ENCODE measurements around the gene B4GALT7. TPM values are rescaled to one million over a fixed set of nuclear protein-coding genes. Genes with fewer than 3 reads are reported as not detected.
"Not testable (repeated sequence)": the region's sequence is repeated elsewhere in the genome, so short reads cannot be mapped to it uniquely, and the experiment has no call there.

B4GALT7 gene, protein sequence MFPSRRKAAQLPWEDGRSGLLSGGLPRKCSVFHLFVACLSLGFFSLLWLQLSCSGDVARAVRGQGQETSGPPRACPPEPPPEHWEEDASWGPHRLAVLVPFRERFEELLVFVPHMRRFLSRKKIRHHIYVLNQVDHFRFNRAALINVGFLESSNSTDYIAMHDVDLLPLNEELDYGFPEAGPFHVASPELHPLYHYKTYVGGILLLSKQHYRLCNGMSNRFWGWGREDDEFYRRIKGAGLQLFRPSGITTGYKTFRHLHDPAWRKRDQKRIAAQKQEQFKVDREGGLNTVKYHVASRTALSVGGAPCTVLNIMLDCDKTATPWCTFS
- total RNA-seq, result 10 to 100 TPM; 26.6 to 42.8 TPM

- Mint-ChIP-seq H3K9me3 (no peaks in the 10 kb centered on the region), H3K4me1 (ENCODE audit: low read depth in 2 of 2) (peaks cover 26 to 36% of the 10 kb centered on the region in 2 donors), H3K27ac (peak within 1 kb of the TSS; percentile 95 to 99), H3K36me3 (peaks cover 17% of the 10 kb centered on the region), H3K27me3 (no peaks in the 10 kb centered on the region), H3K4me3 (peak within 1 kb of the TSS; percentile 100)
- ATAC-seq, result peak; percentile 96
- peak; percentile 87 for DNase-seq (ENCODE audit: low spot score)
Observed at GRCh38 chr5:177599731-177600507, at the start of gene B4GALT7. Gene B4GALT7, plus strand, starts transcription at chr5:177600132. Its CDS starts 79 bp downstream, at chr5:177600211.

- peak overlapping the region; percentile 55 for H3K4me3 Mint-ChIP-seq
- no peak for ATAC-seq
- H3K36me3 Mint-ChIP-seq, result peaks cover 6% of the 10 kb centered on the region
Observed at GRCh38 chr5:177552839-177553455, 47.0 kb upstream of the B4GALT7 start.

GRCh38 chr5:177553671-177554429, 46.1 kb upstream of the B4GALT7 start:
- Mint-ChIP-seq H3K27me3 (no peaks in the 10 kb centered on the region), H3K4me1 (ENCODE audit: low read depth in 2 of 2) (peaks cover 21 to 26% of the 10 kb centered on the region in 2 donors), H3K27ac (peak overlapping the region; percentile 80 to 94), H3K36me3 (peaks cover 6% of the 10 kb centered on the region), H3K9me3 (no peaks in the 10 kb centered on the region), H3K4me3 (peak overlapping the region; percentile 92)
- peak; percentile 60 to 69 for ATAC-seq
- peak; percentile 65 for DNase-seq (ENCODE audit: low spot score)

More at GRCh38 chr5:177552839-177553455, 47.0 kb upstream of the B4GALT7 start:
- Mint-ChIP-seq H3K9me3 (no peaks in the 10 kb centered on the region), H3K27me3 (no peaks in the 10 kb centered on the region), H3K4me1 (ENCODE audit: low read depth in 2 of 2) (peaks cover 27 to 30% of the 10 kb centered on the region in 2 donors), H3K27ac (peak overlapping the region; percentile 32 to 75)
- DNase-seq (ENCODE audit: low spot score), result no peak

DNA sequence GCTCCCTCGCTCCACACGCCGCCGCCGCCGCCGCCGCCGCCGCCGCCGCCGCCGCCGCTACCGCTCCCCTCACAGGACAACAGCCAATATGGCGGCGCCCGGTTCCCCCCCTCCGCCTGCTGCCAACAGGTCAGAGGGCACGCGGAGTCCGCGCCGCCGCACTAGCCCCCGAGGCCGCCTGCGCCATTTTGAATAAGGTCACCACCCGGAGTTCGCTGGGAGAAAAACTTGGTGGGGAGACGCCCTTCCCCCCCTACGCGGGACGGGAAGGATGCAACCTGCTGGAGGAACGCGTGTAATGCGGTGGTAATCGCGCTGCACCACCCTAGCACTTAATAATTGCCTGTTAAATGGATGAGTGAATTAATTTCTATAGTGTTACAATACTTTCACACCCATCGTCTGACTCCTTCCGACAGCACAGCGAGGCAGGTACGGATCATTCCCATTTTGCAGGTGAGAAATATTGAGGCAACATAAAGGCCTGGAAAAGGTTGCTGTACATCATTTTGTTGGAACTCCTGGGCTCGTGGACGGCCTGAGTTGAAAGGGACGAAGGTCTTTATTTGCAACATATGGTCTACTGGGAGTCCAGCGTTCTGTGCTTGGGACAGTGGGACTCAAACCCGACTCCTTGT, 45.3 kb upstream of the B4GALT7 start, which contains the start of gene FAM193B:
Gene FAM193B (minus strand): TSS at position 90 of the 638 bp plus-strand sequence. CDS start 105 bp downstream, outside the sequence.
- peak within 1 kb of the TSS; percentile 92 for H3K4me3 Mint-ChIP-seq
- DNase-seq (ENCODE audit: low spot score) (peak; percentile 97), ATAC-seq (peak; percentile 98 to 100)
- H3K9me3 Mint-ChIP-seq, result no peaks in the 10 kb centered on the region
- peaks cover 20 to 26% of the 10 kb centered on the region in 2 donors for H3K4me1 Mint-ChIP-seq (ENCODE audit: low read depth in 2 of 2)
- H3K36me3 Mint-ChIP-seq, result peaks cover 6% of the 10 kb centered on the region
- no peaks in the 10 kb centered on the region for H3K27me3 Mint-ChIP-seq
- H3K27ac Mint-ChIP-seq, result peak within 1 kb of the TSS; percentile 80 to 94

- Mint-ChIP-seq H3K9me3 (no peaks in the 10 kb centered on the region), H3K27ac (peak overlapping the region; percentile 80 to 94), H3K27me3 (no peaks in the 10 kb centered on the region), H3K36me3 (peaks cover 6% of the 10 kb centered on the region), H3K4me3 (peak overlapping the region; percentile 92), H3K4me1 (ENCODE audit: low read depth in 2 of 2) (peaks cover 20 to 24% of the 10 kb centered on the region in 2 donors)
- ATAC-seq, result no peak
- DNase-seq (ENCODE audit: low spot score), result no peak
Observed at GRCh38 chr5:177555228-177555627, 44.7 kb upstream of the B4GALT7 start.

GRCh38 chr5:177555665-177556064, 44.3 kb upstream of the B4GALT7 start:
- Mint-ChIP-seq H3K9me3 (no peaks in the 10 kb centered on the region), H3K27me3 (no peaks in the 10 kb centered on the region), H3K4me1 (ENCODE audit: low read depth in 2 of 2) (peaks cover 20 to 22% of the 10 kb centered on the region in 2 donors), H3K36me3 (peaks cover 6% of the 10 kb centered on the region), H3K27ac (no peak overlapping the region), H3K4me3 (peak overlapping the region; percentile 92)
- ATAC-seq, result no peak
- no peak for DNase-seq (ENCODE audit: low spot score)

DNA sequence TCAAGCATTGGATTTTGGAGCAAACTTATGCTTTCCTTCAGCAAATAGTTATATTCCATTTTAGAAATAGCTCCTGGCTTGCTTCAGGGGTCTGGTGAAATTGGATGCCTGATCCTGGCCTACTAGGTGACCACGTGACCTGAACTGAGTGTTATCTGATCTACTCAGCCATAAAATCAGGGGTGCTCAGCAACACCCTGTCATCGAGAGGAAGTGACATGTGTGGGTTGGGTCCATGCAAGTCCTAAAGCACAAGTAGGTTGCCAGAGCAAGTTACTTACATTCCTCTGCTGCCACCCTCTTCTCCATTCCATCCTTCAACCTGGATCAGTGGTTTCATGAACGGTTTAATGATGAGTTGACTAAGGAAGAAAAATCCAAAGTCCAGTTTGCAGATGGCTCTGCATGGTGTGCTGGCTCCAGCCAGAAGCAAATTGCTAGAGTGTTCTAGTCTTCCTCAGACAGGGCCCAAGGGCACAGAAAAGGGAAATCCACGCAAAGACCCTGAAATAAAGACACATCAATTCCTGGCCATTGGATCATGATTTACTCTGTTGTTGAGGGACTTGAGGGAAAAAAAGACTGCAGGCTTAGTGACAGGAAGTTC, 42.8 kb upstream of the B4GALT7 start:
- DNase-seq (ENCODE audit: low spot score) (no peak), ATAC-seq (no peak)
- peaks cover 2% of the 10 kb centered on the region for H3K36me3 Mint-ChIP-seq
- H3K27me3 Mint-ChIP-seq, result no peaks in the 10 kb centered on the region
- no peak overlapping the region for H3K4me3 Mint-ChIP-seq
- no peaks in the 10 kb centered on the region for H3K9me3 Mint-ChIP-seq
- peaks cover 18 to 19% of the 10 kb centered on the region in 2 donors for H3K4me1 Mint-ChIP-seq (ENCODE audit: low read depth in 2 of 2)
- H3K27ac Mint-ChIP-seq, result no peak overlapping the region

DNA sequence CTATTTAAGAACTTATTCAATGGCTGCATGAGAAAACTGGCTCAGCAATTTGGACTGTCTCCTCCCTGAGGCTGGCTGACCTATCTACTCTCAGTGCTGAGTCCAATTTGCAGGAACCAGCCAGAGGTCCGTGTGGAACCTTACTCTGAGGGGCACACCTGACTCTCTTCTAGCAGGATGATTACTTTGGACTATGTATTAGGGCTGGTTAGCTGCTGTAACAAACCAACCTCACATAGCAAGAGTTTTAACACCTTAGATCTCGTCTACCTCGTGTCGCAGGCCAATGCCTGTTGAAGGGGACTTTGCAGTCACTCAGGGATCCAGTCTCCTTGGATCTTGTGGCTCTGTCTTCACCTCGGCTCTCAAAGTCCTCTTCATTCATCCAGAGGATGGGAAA, 42.1 kb upstream of the B4GALT7 start:
- Mint-ChIP-seq H3K9me3 (no peaks in the 10 kb centered on the region), H3K4me3 (no peak overlapping the region), H3K27me3 (no peaks in the 10 kb centered on the region), H3K27ac (no peak overlapping the region), H3K4me1 (ENCODE audit: low read depth in 2 of 2) (peaks cover 12% of the 10 kb centered on the region in 2 donors), H3K36me3 (no peaks in the 10 kb centered on the region)
- DNase-seq (ENCODE audit: low spot score) (no peak), ATAC-seq (no peak)

DNA sequence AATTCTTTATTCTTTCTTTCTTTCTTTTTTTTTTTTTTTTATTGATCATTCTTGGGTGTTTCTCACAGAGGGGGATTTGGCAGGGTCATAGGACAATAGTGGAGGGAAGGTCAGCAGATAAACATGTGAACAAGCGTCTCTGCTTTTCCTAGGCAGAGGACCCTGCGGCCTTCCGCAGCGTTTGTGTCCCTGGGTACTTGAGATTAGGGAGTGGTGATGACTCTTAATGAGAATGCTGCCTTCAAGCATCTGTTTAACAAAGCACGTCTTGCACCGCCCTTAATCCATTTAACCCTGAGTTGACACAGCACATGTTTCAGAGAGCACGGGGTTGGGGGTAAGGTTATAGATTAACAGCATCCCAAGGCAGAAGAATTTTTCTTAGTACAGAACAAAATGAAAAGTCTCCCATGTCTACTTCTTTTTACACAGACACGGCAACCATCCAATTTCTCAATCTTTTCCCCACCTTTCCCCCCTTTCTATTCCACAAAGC, 40.4 kb upstream of the B4GALT7 start:
- H3K36me3 Mint-ChIP-seq; H3K27ac Mint-ChIP-seq; H3K4me1 Mint-ChIP-seq (ENCODE audit: low read depth in 2 of 2); H3K4me3 Mint-ChIP-seq; DNase-seq (ENCODE audit: low spot score); H3K9me3 Mint-ChIP-seq; ATAC-seq; H3K27me3 Mint-ChIP-seq: not testable (repeated sequence)

DNA sequence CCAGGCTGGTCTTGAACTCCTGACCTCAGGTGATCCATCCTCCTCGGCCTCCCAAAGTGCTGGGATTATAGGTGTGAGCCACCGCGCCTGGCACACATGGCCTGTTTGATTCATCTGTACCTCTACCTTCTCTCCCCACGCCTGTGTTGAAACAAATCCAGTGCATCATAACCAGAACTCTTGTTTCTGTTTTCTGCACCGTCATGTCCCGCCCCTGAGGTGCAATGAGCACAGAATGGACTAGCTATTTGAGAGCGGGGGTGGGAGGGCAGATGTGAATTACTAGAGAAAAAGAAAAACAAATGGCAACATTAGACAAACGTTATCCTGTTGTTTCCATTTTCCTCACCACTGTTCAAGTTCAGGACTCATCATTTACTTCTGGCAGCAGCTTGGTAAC, 34.9 kb upstream of the B4GALT7 start:
- no peaks in the 10 kb centered on the region for H3K4me1 Mint-ChIP-seq (ENCODE audit: low read depth in 2 of 2)
- DNase-seq (ENCODE audit: low spot score) (no peak), ATAC-seq (no peak)

GRCh38 chr5:177568326-177568725, 31.6 kb upstream of the B4GALT7 start:
- DNase-seq (ENCODE audit: low spot score) (no peak), ATAC-seq (no peak)
- H3K9me3 Mint-ChIP-seq, result no peaks in the 10 kb centered on the region
- no peak overlapping the region for H3K27ac Mint-ChIP-seq
- peaks cover 0 to 12% of the 10 kb centered on the region in 2 donors for H3K27me3 Mint-ChIP-seq
- no peaks in the 10 kb centered on the region for H3K36me3 Mint-ChIP-seq
- H3K4me1 Mint-ChIP-seq (ENCODE audit: low read depth in 2 of 2), result no peaks in the 10 kb centered on the region
- no peak overlapping the region for H3K4me3 Mint-ChIP-seq

More for the DNA sequence above, 34.9 kb upstream of the B4GALT7 start:
- Mint-ChIP-seq H3K36me3 (no peaks in the 10 kb centered on the region), H3K27me3 (peaks cover 0 to 12% of the 10 kb centered on the region in 2 donors), H3K9me3 (no peaks in the 10 kb centered on the region), H3K4me3 (no peak overlapping the region), H3K27ac (no peak overlapping the region)

GRCh38 chr5:177569894-177570293, 30.0 kb upstream of the B4GALT7 start:
- Mint-ChIP-seq H3K36me3 (no peaks in the 10 kb centered on the region), H3K27me3 (peaks cover 0 to 18% of the 10 kb centered on the region in 2 donors), H3K4me3 (no peak overlapping the region), H3K27ac (no peak overlapping the region), H3K9me3 (no peaks in the 10 kb centered on the region), H3K4me1 (ENCODE audit: low read depth in 2 of 2) (no peaks in the 10 kb centered on the region)
- DNase-seq (ENCODE audit: low spot score) (no peak), ATAC-seq (no peak)
